ENCODE results near the gene DNAH17. TPM values are rescaled to one million over a fixed set of nuclear protein-coding genes. Genes with fewer than 3 reads are reported as not detected.

Gene DNAH17
- polyA plus RNA-seq, 1 experiment: not detected

DNA sequence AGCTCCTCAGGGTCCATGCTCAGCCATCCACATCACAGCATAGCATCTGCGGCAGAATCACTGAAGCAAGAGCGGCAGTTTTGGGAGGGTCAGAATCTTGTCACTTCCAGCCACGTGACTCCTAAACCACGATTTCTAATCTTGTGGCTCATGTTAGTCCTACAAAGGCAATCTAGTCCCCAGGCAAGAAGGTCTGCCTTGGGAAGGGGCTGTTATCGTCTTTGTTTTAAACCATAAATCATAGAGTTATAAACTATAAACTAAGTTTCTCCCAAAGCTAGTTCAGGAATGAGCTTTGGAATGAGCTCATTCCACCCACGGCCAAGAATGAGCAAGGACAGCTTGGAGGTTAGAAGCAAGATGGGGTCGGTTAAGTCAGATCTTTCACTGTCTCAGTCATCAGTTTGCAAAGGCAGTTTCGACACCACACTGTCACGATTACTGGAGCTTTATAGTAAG lies 20.8 kb upstream of the DNAH17 start:
- no peak for TF ChIP-seq CTCF (IDR thresholded peaks at IDR 0.05; ENCODE audit: insufficient read depth, low read depth, low read length)
- ChIA-PET POLR2A (interaction anchor here (0.7 kb wide), 1 partner anchor 368 kb away, joined by 11 read pairs; no protein-coding TSS in a partner anchor), CTCF (no interaction called here)
- H3K36me3 ChIP-seq (ENCODE audit: control insufficient read depth, insufficient read depth, low read length): no peaks in the 10 kb centered on the region
- no peaks in the 10 kb centered on the region; the same call in none of the 2 replicates for H3K27me3 ChIP-seq (ENCODE audit: control insufficient read depth, insufficient read depth, low read length)
- peak; percentile 57 for DNase-seq (ENCODE audit: low read depth)
- no peak overlapping the region for H3K4me3 ChIP-seq (ENCODE audit: low read depth, low read length)

DNA sequence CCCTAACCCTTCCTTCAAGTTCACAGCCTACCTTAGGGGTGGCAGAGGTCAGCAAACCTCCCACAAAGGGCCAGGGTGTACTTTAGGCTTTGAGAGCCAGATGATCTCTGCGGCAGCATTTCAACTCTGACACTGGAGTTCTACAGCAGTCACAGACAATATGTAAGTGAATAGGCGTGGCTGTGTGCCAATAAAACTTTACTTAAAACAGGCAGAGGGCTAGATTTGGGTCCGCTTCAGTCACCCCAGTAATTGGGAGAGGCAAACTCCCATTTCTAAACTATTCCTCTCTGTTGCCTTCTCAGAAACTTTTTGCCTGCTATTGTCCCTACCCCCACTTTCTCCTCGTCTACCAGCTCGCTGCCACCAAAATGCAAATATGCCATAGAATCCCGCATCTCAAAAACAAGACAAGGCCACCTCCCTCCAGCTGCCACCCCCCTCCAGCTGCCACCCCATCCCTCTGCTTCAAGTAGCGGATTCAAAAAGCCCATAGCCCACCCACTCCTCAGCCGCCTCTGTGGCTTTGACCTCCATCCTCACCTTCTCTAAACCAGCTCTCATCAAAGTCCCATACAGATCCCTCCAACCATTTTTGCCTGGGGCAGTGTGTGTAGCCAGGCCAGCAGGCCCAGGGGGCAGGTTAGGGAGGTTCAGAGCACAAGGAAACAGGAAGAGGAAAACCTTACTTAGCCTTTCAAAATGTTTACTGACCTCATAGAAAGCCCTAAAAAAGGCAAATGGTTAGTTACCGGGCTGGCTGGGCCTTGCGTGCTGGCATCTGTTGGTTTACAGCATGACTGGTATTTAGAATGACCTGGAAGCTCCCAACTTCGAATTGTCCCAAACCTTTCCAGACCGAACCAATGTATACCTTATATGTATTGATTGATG lies 19.9 kb upstream of the DNAH17 start:
- ChIA-PET POLR2A (no interaction called here), CTCF (no interaction called here)
- H3K4me3 ChIP-seq (ENCODE audit: low read depth, low read length): no peak overlapping the region
- no peaks in the 10 kb centered on the region for H3K36me3 ChIP-seq (ENCODE audit: control insufficient read depth, insufficient read depth, low read length)
- TF ChIP-seq CTCF (IDR thresholded peaks at IDR 0.05; ENCODE audit: insufficient read depth, low read depth, low read length): no peak
- no peaks in the 10 kb centered on the region; the same call in 1 of the 2 replicates for H3K27me3 ChIP-seq (ENCODE audit: control insufficient read depth, insufficient read depth, low read length)
- no peak for DNase-seq (ENCODE audit: low read depth)

GRCh38 chr17:78595135-78595810 lies 18.1 kb upstream of the DNAH17 start:
- TF ChIP-seq CTCF (IDR thresholded peaks at IDR 0.05; ENCODE audit: insufficient read depth, low read depth, low read length): no peak
- Histone ChIP-seq H3K27me3 (ENCODE audit: control insufficient read depth, insufficient read depth, low read length) (no peaks in the 10 kb centered on the region), H3K4me3 (ENCODE audit: low read depth, low read length) (no peak overlapping the region), H3K36me3 (ENCODE audit: control insufficient read depth, insufficient read depth, low read length) (no peaks in the 10 kb centered on the region)
- CTCF ChIA-PET: interaction anchor here (1.0 kb wide), 1 partner anchor 148 kb away, joined by 3 read pairs; no protein-coding TSS in a partner anchor
- DNase-seq (ENCODE audit: low read depth): no peak
- POLR2A ChIA-PET: no interaction called here

DNA sequence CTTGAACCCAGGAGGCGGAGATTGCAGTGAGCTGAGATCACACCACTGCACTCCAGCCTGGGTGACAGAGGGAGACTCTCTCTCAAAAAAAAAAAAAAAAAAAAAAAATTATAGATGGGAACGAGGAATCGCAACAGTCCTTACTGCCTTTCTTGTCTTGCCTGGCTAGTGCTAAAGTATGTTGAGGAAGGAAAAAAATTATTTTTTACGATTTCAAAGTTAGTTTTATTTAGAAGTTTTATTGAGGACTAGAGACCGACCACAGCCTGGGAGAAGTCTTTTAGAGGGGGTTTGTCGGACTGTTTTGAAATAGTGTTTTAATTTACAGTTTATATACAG lies 15.8 kb upstream of the DNAH17 start:
- H3K27me3 ChIP-seq (ENCODE audit: control insufficient read depth, insufficient read depth, low read length): no peaks in the 10 kb centered on the region; the same call in 1 of the 2 replicates
- no peak for TF ChIP-seq CTCF (IDR thresholded peaks at IDR 0.05; ENCODE audit: insufficient read depth, low read depth, low read length)
- no peaks in the 10 kb centered on the region for H3K36me3 ChIP-seq (ENCODE audit: control insufficient read depth, insufficient read depth, low read length)
- no peak overlapping the region for H3K4me3 ChIP-seq (ENCODE audit: low read depth, low read length)
- no peak for DNase-seq (ENCODE audit: low read depth)
- POLR2A ChIA-PET: no interaction called here
- CTCF ChIA-PET: interaction anchor here (0.9 kb wide), 1 partner anchor 232 kb away, joined by 3 read pairs; no protein-coding TSS in a partner anchor

- no peak for TF ChIP-seq CTCF (IDR thresholded peaks at IDR 0.05; ENCODE audit: insufficient read depth, low read depth, low read length)
- POLR2A ChIA-PET: no interaction called here
- H3K4me3 ChIP-seq (ENCODE audit: low read depth, low read length): no peak overlapping the region
- no peaks in the 10 kb centered on the region; the same call in 1 of the 2 replicates for H3K27me3 ChIP-seq (ENCODE audit: control insufficient read depth, insufficient read depth, low read length)
- no peak for DNase-seq (ENCODE audit: low read depth)
- CTCF ChIA-PET: no interaction called here
- H3K36me3 ChIP-seq (ENCODE audit: control insufficient read depth, insufficient read depth, low read length): no peaks in the 10 kb centered on the region
Observed at GRCh38 chr17:78591263-78591671, 14.1 kb upstream of the DNAH17 start.
